Activated CD8-positive, alpha-beta T cell treated with anti-CD3 and anti-CD28 coated beads, Interleukin-2, amount 10 ng/mL, durations not matched to agents 7 days and 5 days (primary cell): ENCODE data around the gene GRK1. TPM values are rescaled to one million over a fixed set of nuclear protein-coding genes. Genes with fewer than 3 reads are reported as not detected.

Source experiments
- ATAC-seq: fragments of 150-1000 bp; cut with Tn5 transposase; one replicate; pipeline ENCODE4 v1.10.0; 2021; ENCODE audit warnings: moderate library complexity
- CTCF ChIA-PET: fragments of 350-600 bp; sonication (Branson Sonifier 250); formaldehyde crosslinking; loops from one replicate; lab custom pipeline; 2021; ENCODE audit warnings: antibody characterized with exemption; lab: Charles Lee
- POLR2A ChIA-PET: fragments of 350-600 bp; sonication (Branson Sonifier 250); formaldehyde crosslinking; loops from one replicate; lab custom pipeline; 2021; ENCODE audit warnings: antibody characterized with exemption; lab: Charles Lee
- DNase-seq: peaks from one replicate; pipeline ENCODE4 v3.0.0-alpha.2; 2020
- H3K27ac Mint-ChIP-seq: one replicate; pipeline ENCODE4 v1.8.0; 2021; ENCODE audit warnings: mild to moderate bottlenecking, mixed read lengths
- H3K27me3 Mint-ChIP-seq: one replicate; pipeline ENCODE4 v1.8.0; 2021; ENCODE audit warnings: low read depth, mixed read lengths
- H3K36me3 Mint-ChIP-seq: one replicate; pipeline ENCODE4 v1.8.0; 2021; ENCODE audit warnings: low read depth, mixed read lengths
- H3K4me1 Mint-ChIP-seq: one replicate; pipeline ENCODE4 v1.8.0; 2021; ENCODE audit warnings: low read depth, mixed read lengths
- H3K4me3 Mint-ChIP-seq: one replicate; pipeline ENCODE4 v1.8.0; 2021; ENCODE audit warnings: mild to moderate bottlenecking, mixed read lengths
- H3K9me3 Mint-ChIP-seq: one replicate; pipeline ENCODE4 v1.8.0; 2022; ENCODE audit warnings: mixed read lengths; ENCODE audit not compliant: insufficient read depth
- total RNA-seq, 2 experiments: library from RNA; stranded (reverse); gene quantifications; one replicate each; pipeline ENCODE4 v1.2.3, GENCODE V29; 2021

Gene GRK1
- total RNA-seq, 2 experiments from 2014 or later: 0.05 TPM; not detected in 1

DNA sequence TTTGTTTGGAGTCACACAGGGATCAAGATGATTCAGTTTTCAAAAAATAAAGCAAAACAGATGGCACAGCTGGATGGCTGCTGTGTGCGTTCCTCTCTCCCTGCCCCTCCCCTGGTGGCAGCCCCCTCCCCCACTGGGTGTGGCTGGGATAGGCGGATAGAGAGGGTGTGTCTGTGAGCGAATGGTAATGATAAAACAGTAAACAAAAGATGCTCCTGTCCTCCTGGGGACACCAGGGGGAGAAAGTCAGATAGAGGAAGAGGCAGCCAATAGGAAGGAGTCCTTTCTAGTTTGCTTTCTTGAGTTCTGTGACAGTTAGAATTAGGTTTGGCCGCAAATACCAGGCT lies 98.5 kb downstream of the GRK1 start:
- Mint-ChIP-seq H3K4me1 (no peaks in the 10 kb centered on the region), H3K4me3 (no peak overlapping the region), H3K27me3 (peaks cover 17% of the 10 kb centered on the region), H3K27ac (no peak overlapping the region), H3K36me3 (no peaks in the 10 kb centered on the region), H3K9me3 (no peaks in the 10 kb centered on the region)
- CTCF ChIA-PET: no interaction called here
- POLR2A ChIA-PET: no interaction called here
- DNase-seq: no peak
- ATAC-seq: no peak

DNA sequence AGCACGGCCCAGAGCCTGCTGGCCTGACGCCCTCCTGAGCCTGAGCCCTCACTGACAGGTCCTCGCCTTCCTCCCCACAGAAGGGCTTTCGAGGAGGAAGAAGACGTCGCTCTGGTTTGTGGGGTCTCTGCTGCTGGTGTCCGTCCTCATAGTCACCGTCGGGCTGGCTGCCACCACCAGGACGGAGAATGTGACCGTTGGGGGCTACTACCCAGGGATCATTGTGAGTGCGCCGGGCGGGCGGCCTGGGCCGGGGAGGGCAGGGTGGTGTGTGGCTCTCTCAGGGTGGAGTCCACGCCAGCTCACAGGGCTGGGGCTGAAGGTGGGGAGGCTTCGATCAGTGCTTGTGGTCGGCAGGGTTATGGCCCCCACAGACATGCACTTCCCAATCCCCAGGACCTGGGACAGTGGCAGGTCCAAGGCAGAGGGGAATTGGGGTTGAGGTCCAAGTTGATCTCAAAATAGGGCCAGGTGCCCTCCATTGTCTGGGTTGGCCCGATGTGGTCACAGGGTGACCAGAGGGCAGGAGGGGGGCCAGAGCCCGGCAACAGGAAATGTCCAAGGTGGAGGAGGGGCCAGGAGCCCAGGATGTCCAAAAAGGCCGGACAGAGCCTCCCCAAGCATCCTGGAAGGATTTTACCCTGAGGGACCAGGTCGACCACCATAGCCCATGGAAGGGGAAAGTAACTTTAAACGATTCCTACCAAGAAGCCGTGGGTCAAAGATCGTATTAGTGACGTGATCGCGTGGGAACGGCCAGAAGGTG lies 99.2 kb downstream of the GRK1 start:
- POLR2A ChIA-PET: no interaction called here
- peaks cover 10% of the 10 kb centered on the region for H3K27me3 Mint-ChIP-seq
- H3K36me3 Mint-ChIP-seq: no peaks in the 10 kb centered on the region
- CTCF ChIA-PET: no interaction called here
- no peaks in the 10 kb centered on the region for H3K4me1 Mint-ChIP-seq
- H3K27ac Mint-ChIP-seq: no peak overlapping the region
- H3K9me3 Mint-ChIP-seq: no peaks in the 10 kb centered on the region
- DNase-seq: no peak
- H3K4me3 Mint-ChIP-seq: no peak overlapping the region
- ATAC-seq: no peak

DNA sequence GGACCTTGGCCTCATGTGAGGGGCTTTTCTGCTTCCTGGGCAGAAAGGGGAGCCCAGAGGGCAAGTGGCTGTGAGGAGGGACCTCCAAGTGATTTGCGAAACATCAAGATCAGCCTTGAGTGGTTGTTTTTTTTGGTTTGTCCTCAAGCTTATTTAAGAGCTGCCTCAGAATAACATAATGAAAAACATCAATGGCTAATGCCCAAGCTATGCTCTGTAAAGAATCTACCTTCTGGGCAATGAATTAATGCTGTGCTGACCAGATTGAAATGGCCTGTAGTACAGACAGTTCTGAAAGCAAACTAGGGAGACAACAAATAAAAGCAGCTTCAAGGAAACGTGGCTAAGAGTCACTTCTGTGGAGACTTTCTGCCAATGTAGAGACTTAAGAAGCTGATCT lies 100.3 kb downstream of the GRK1 start:
- Mint-ChIP-seq H3K4me1 (peaks cover 5% of the 10 kb centered on the region), H3K4me3 (no peak overlapping the region), H3K27me3 (peaks cover 1% of the 10 kb centered on the region), H3K9me3 (peaks cover 6% of the 10 kb centered on the region), H3K36me3 (no peaks in the 10 kb centered on the region), H3K27ac (no peak overlapping the region)
- ChIA-PET CTCF (no interaction called here), POLR2A (no interaction called here)
- DNase-seq (no peak), ATAC-seq (no peak)

DNA sequence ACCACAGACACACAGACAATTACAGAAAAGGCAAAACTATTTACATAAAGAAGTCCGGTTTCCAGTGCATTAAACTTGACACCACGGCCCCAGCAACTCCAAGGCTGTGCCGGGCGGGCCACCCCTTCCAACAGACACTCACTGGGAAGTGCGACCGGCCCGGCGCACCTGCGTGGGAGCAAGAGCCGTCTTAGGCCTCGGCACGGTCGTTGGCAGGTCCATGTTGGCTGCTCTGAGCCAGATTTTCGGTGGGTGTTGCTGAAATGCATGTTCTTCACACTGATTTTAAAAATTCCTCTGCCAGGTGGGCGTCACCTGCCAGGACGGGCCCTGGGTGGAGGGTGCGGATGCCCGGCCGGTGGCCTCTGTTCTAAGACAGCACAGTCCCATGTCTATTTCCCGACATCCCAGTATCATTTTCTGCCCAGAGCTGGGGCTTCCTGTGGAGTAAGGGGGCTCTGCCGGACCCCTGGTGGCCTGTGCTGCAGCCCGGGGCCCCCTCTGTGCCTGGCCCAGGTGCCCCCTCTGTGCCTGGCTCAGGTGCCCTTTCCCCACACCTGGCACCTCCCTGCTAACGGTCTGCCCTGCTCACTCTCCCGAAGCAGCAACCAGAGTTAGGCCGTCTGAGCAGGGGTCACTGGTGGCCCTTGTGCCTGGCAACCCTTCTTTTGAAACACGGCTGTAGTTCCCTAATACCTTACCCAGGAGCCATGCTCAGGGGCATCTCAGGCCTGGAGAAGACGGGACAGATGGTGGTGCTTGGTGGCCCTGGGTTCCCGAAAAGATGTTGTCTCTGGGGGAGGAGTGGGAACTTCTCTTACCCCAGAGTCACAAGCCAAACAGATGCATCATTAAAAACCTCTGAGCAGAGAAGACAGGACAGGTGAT lies 101.2 kb downstream of the GRK1 start:
- peaks cover 10% of the 10 kb centered on the region for H3K9me3 Mint-ChIP-seq
- no peaks in the 10 kb centered on the region for H3K36me3 Mint-ChIP-seq
- no peak for ATAC-seq
- H3K4me1 Mint-ChIP-seq: peaks cover 5% of the 10 kb centered on the region
- H3K27me3 Mint-ChIP-seq: no peaks in the 10 kb centered on the region
- H3K4me3 Mint-ChIP-seq: no peak overlapping the region
- ChIA-PET POLR2A (no interaction called here), CTCF (no interaction called here)
- DNase-seq: no peak
- H3K27ac Mint-ChIP-seq: no peak overlapping the region

DNA sequence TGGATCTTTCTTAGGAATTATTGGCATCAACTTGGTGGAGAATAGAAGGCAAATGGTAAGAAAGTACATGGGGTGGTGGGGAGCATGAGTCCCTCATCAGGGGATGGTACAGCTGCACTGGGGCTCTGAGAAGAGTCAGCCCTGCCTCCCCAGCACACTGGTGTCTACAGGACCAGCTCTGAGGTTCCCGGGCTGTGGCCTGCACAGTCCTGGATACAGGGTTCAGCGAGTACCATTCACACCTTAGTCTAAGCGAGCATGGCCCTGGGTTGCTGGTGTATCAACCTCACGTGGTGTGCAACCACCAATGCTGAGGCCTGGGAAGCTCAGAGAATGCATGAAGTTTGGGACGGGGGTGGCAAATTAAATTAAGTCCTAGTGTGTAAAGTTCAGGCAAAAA lies 102.1 kb downstream of the GRK1 start:
- no peak for DNase-seq
- no peak for ATAC-seq
- ChIA-PET CTCF (no interaction called here), POLR2A (no interaction called here)
- Mint-ChIP-seq H3K27me3 (no peaks in the 10 kb centered on the region), H3K9me3 (peaks cover 10% of the 10 kb centered on the region), H3K36me3 (no peaks in the 10 kb centered on the region), H3K4me1 (peaks cover 5% of the 10 kb centered on the region), H3K4me3 (no peak overlapping the region), H3K27ac (no peak overlapping the region)

DNA sequence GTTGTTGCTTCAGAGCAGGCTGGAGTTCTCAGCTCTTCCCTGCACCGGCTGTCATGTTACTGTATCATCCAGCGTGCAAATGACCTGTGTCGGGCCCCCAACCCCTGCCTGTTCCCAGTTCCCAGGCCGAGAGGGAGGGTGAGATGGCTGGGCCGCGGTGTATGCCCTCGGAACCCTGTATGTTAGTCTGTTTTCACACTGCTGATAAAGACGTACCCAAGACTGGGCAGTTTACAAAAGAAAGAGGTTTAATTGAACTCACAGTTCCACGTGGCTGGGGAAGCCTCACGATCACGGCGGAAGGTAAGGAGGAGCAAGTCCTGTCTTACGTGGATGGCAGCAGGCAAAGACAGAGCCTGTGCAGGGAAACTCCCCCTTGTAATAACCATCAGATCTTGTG lies 102.9 kb downstream of the GRK1 start:
- no peaks in the 10 kb centered on the region for H3K36me3 Mint-ChIP-seq
- H3K4me1 Mint-ChIP-seq: peaks cover 5% of the 10 kb centered on the region
- no peak for ATAC-seq
- no peak overlapping the region for H3K27ac Mint-ChIP-seq
- CTCF ChIA-PET: no interaction called here
- H3K4me3 Mint-ChIP-seq: no peak overlapping the region
- POLR2A ChIA-PET: no interaction called here
- peaks cover 10% of the 10 kb centered on the region for H3K9me3 Mint-ChIP-seq
- no peaks in the 10 kb centered on the region for H3K27me3 Mint-ChIP-seq
- no peak for DNase-seq

DNA sequence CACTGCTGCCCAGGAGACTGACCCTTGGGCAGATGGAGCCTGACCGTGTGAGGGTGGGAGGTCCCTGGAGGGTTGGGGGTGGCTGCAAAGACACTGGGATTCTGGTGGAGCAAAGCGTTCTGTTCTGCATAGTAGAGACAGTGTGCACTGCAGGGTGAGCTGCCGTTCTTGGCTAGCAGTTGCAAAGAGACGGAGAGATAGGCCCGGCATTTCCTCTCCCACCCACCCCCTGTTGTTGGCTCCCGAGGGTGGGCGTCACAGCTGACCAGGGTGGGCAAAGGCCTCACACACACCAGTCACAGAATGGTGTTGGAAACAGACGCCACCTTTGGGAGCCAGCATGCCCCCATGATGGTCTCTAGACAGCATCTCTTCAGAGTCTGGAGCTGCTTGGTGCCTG lies 103.4 kb downstream of the GRK1 start:
- H3K36me3 Mint-ChIP-seq: no peaks in the 10 kb centered on the region
- ATAC-seq: no peak
- no peak for DNase-seq
- H3K4me1 Mint-ChIP-seq: peaks cover 5% of the 10 kb centered on the region
- peaks cover 10% of the 10 kb centered on the region for H3K9me3 Mint-ChIP-seq
- H3K4me3 Mint-ChIP-seq: no peak overlapping the region
- ChIA-PET POLR2A (no interaction called here), CTCF (no interaction called here)
- no peaks in the 10 kb centered on the region for H3K27me3 Mint-ChIP-seq
- H3K27ac Mint-ChIP-seq: no peak overlapping the region

DNA sequence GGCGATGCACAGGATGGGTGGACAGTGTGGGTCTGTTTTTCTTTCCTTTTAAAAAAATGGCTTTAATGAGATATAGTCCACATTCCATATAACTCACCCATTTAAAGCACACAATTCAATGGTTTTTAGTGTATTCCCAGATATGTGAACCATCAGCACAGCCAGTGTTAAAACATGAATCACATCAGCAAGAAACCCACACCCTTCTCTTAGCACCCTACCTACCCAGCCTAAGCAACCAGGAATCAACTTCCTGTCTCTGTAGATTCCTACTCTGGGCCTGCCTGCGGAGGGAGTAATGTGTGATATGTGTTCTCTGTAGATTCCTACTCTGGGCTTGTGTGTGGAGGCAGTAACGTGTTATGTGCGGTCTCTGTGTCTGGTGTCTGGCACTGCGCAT lies 103.9 kb downstream of the GRK1 start:
- no peak overlapping the region for H3K27ac Mint-ChIP-seq
- ATAC-seq (no peak), DNase-seq (no peak)
- ChIA-PET POLR2A (no interaction called here), CTCF (no interaction called here)
- peaks cover 5% of the 10 kb centered on the region for H3K4me1 Mint-ChIP-seq
- no peaks in the 10 kb centered on the region for H3K27me3 Mint-ChIP-seq
- no peak overlapping the region for H3K4me3 Mint-ChIP-seq
- peaks cover 10% of the 10 kb centered on the region for H3K9me3 Mint-ChIP-seq
- no peaks in the 10 kb centered on the region for H3K36me3 Mint-ChIP-seq

DNA sequence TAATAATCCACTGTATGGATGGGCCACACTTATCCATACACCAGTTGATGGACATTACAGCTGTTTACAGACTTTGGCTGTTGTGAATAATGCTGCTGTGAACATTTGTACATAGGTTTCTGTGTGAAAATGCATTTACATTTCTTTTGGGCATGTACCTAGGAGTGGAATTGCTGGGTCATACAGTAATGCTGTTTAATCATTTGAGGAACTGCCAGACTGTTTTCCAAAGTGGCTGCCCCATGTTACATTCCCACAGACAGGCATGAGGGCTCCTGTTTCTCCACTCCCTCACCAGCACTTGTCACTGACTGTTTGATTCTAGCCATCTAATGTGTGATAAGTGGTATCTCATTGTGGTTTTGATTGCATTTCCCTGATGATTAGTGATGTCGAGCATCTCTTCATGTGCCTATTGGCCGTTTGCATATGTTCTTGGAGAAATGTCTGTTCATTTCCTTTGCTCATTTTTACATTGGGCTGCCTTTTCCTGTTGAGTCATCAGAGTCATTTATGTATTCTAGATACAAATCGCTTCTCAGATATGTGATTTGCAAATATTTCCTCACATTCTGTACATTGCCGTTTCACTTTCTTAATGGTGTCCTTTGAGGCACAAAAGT lies 104.8 kb downstream of the GRK1 start:
- Mint-ChIP-seq H3K27me3 (no peaks in the 10 kb centered on the region), H3K4me3 (no peak overlapping the region), H3K27ac (no peak overlapping the region), H3K9me3 (peaks cover 10% of the 10 kb centered on the region), H3K36me3 (no peaks in the 10 kb centered on the region), H3K4me1 (peaks cover 5% of the 10 kb centered on the region)
- DNase-seq: no peak
- no peak for ATAC-seq
- ChIA-PET POLR2A (no interaction called here), CTCF (no interaction called here)

DNA sequence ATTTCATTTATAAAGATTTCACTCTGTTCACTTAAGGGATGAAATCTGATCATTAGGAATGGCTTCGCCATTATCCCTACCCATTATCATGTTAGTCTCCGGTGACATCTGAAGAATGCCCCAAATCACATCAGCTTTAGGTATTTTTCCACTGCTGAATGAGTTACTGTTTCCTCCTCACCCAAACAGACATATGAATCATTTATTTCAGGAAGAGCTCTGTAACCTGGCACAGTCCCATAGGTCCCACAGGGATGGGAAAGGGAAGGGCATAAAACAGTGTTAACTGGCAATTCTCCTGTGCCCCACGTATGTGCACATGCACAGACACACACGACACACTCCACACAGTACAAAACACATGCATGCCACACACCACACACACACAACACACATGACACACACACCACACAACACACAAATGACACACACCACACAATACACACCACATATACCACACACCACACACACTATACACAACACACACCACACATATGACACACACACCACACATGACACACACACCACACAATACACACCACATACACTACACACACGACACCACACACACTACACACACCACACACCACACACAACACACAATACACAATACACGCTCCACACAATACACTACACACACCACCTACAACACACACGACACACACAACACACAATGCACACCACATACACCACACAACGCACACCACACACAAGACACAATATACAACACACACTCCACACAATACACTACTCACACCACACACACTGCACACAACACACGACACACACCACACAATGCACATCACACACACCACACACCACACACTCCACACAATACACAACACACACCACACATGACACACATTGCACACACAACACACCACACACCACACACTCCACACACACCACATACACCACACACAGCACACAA lies 107.4 kb downstream of the GRK1 start:
- Mint-ChIP-seq H3K27ac (no peak overlapping the region), H3K36me3 (no peaks in the 10 kb centered on the region), H3K9me3 (peaks cover 10% of the 10 kb centered on the region), H3K27me3 (peaks cover 9% of the 10 kb centered on the region), H3K4me3 (no peak overlapping the region), H3K4me1 (peaks cover 5% of the 10 kb centered on the region)
- DNase-seq (no peak), ATAC-seq (no peak)
- ChIA-PET CTCF (no interaction called here), POLR2A (no interaction called here)

DNA sequence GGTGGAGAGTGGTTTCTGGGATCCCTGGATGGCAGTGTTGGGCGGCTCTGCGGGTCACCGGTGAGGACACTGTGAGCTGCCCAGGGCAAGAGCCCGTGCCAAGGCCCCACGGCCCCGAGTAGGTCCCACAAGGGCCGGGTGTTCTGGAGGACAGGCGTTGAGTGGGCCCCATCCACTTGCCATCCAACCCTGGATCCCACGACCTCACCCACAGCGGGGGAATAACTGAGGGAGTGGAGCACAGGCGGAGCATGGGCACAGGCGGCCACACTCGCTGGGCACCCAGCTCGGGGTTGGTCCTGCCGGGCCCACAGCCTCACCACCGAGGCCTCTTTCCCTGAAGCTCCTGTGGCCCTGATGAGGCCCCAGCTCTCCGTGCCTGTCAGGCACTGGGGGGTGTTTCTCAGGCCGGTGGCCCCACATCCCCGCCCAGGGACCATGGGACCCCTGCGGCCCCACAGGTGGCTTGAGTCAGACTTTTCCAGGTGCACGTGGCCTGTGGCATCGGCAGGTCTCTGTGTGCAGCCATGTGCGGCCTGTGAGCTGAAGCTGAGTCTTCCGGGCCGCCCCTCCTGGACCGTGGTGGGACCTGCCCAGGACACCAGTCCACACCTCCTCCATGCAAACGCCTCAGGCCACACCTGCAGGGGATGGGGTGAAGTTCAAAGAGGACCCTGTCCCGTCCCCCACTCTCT lies 108.6 kb downstream of the GRK1 start:
- ATAC-seq (no peak), DNase-seq (no peak)
- CTCF ChIA-PET: no interaction called here
- Mint-ChIP-seq H3K4me3 (no peak overlapping the region), H3K36me3 (no peaks in the 10 kb centered on the region), H3K4me1 (peaks cover 5% of the 10 kb centered on the region), H3K27me3 (peaks cover 12% of the 10 kb centered on the region), H3K27ac (no peak overlapping the region), H3K9me3 (peaks cover 10% of the 10 kb centered on the region)
- POLR2A ChIA-PET: no interaction called here
